Testis (tissue), 3 donors: ENCODE data around the gene DGLUCY. TPM values are rescaled to one million over a fixed set of nuclear protein-coding genes. Genes with fewer than 3 reads are reported as not detected.
A peak's percentile ranks its signal among the peaks of the same experiment; 100 is the strongest.

Experiments used
- DNase-seq: peaks from one replicate; pipeline ENCODE4 v3.0.0-alpha.2; 2019
- H3K27ac ChIP-seq, 2 donors: fragments of 200-600 bp; sonication (generic); one replicate each; pipeline ENCODE4 v1.5.1; 2019
- H3K27me3 ChIP-seq: fragments of 200-600 bp; sonication (generic); one replicate; pipeline ENCODE4 v1.5.1; 2019
- H3K36me3 ChIP-seq: fragments of 200-600 bp; sonication (generic); one replicate; pipeline ENCODE4 v1.5.1; 2017; ENCODE audit warnings: low read depth; ENCODE audit errors: missing control alignments
- H3K4me1 ChIP-seq: fragments of 200-600 bp; sonication (generic); one replicate; pipeline ENCODE4 v1.5.1; 2019
- H3K4me3 ChIP-seq, 2 donors: fragments of 200-600 bp; sonication (generic); one replicate each; pipeline ENCODE4 v1.5.1; 2017 to 2019
- H3K9me3 ChIP-seq: fragments of 200-600 bp; sonication (generic); one replicate; pipeline ENCODE4 v1.5.1; 2017
- CTCF ChIP-seq, 3 experiments: fragments of 450-650 bp in 2 of 3; fragments of 200-600 bp in 1 of 3; sonication (generic) in 1 of 3; IDR thresholded peaks; one replicate each; pipeline ENCODE4 v1.5.1; 2016 to 2019; ENCODE audit warnings: antibody characterized with exemption in 3 of 3, mild to moderate bottlenecking in 2 of 3, moderate library complexity in 1 of 3
- POLR2A ChIP-seq: fragments of 450-650 bp; IDR thresholded peaks from one replicate; pipeline ENCODE4 v1.6.1; 2017; ENCODE audit warnings: antibody characterized with exemption, mild to moderate bottlenecking, moderate library complexity
- WGBS, 2 donors: methylation state at CpG; one replicate each; pipeline ENCODE4 v1.1.5; 2018; 5-methylcytosine and 5-hydroxymethylcytosine counted together
- intact Hi-C: fragments of 100-400 bp; cut with DNase I; formaldehyde crosslinking; loops from one replicate; pipeline ENCODE4 v1.15.1; 2023; ENCODE audit warnings: low total_unique reads
- polyA plus RNA-seq: library from polyadenylated mRNA; stranded (reverse); fragments of 350-450 nt; fragmentation: Illumina TruSeq; extraction: RNeasy Lipid Tissue Mini Kit (QIAGEN cat#74804); gene quantifications from one replicate; pipeline ENCODE4 v1.2.3, GENCODE V29; 2014; ENCODE audit warnings: low read depth, low replicate concordance; ENCODE audit not compliant: insufficient read depth
- total RNA-seq, 2 donors: library from RNA; depleted of rRNA; stranded (reverse); fragments of >200 nt; gene quantifications; one replicate each; pipeline ENCODE4 v1.2.3, GENCODE V29; 2016

DGLUCY gene
- total and polyA plus RNA-seq, 3 donors from 2014 or later: 77.5 to 161 (median 145) TPM

GRCh38 chr14:91103116-91103515, 10.8 kb upstream of the DGLUCY start:
- no peak for DNase-seq
- no peak overlapping the region for H3K27ac ChIP-seq
- H3K4me1 ChIP-seq: no peaks in the 10 kb centered on the region
- H3K27me3 ChIP-seq: no peaks in the 10 kb centered on the region
- intact Hi-C loops: no loop called here
- TF ChIP-seq CTCF (IDR thresholded peaks at IDR 0.05): no peak
- TF ChIP-seq POLR2A: no peak
- 32 to 43% methylated on average over 7 to 8 of the region's 8 CpGs for WGBS, 2 donors
- no peak overlapping the region for H3K4me3 ChIP-seq
- H3K9me3 ChIP-seq: no peaks in the 10 kb centered on the region
- no peaks in the 10 kb centered on the region for H3K36me3 ChIP-seq

GRCh38 chr14:91108941-91109611, 4.8 kb upstream of the DGLUCY start:
- no peak for TF ChIP-seq POLR2A
- no peak for TF ChIP-seq CTCF (IDR thresholded peaks at IDR 0.05)
- Histone ChIP-seq H3K4me3 (no peak overlapping the region), H3K36me3 (no peaks in the 10 kb centered on the region), H3K27ac (peak overlapping the region in 1 of 2 donors; percentile 46), H3K9me3 (no peaks in the 10 kb centered on the region), H3K27me3 (no peaks in the 10 kb centered on the region), H3K4me1 (peaks cover 17% of the 10 kb centered on the region)
- 70 to 71% methylated on average over 7 of the region's 7 CpGs for WGBS, 2 donors
- no peak for DNase-seq
- intact Hi-C loops: no loop called here

- H3K4me1 ChIP-seq: peaks cover 23% of the 10 kb centered on the region
- H3K36me3 ChIP-seq: no peaks in the 10 kb centered on the region
- intact Hi-C loops: no loop called here
- 92 to 97% methylated on average over 1 of the region's 1 CpG for WGBS, 2 donors
- DNase-seq: no peak
- H3K4me3 ChIP-seq: no peak overlapping the region
- H3K27ac ChIP-seq: no peak overlapping the region
- TF ChIP-seq POLR2A: no peak
- TF ChIP-seq CTCF (IDR thresholded peaks at IDR 0.05): no peak
- H3K27me3 ChIP-seq: no peaks in the 10 kb centered on the region
- no peaks in the 10 kb centered on the region for H3K9me3 ChIP-seq
Observed at GRCh38 chr14:91111443-91111842, 2.4 kb upstream of the DGLUCY start.

GRCh38 chr14:91112194-91112593, 1.7 kb upstream of the DGLUCY start:
- TF ChIP-seq CTCF (IDR thresholded peaks at IDR 0.05) (no peak), POLR2A (no peak)
- DNase-seq: no peak
- WGBS, 2 donors: 91 to 96% methylated on average over 4 of the region's 4 CpGs
- H3K27ac ChIP-seq: no peak overlapping the region
- intact Hi-C loops: no loop called here
- no peaks in the 10 kb centered on the region for H3K27me3 ChIP-seq
- no peaks in the 10 kb centered on the region for H3K9me3 ChIP-seq
- H3K4me3 ChIP-seq: no peak overlapping the region
- H3K4me1 ChIP-seq: peaks cover 30% of the 10 kb centered on the region
- H3K36me3 ChIP-seq: no peaks in the 10 kb centered on the region
